Mucosa of rectum (tissue), 2 donors: ENCODE results near the gene CD82.
"Not testable (repeated sequence)": the region's sequence is repeated elsewhere in the genome, so short reads cannot be mapped to it uniquely, and the experiment has no call there.

Source experiments
- H3K27ac ChIP-seq, 2 donors: one replicate each; pipeline ENCODE4 v1.7.0; 2013; ENCODE audit warnings: inconsistent platforms in 2 of 2, low read depth in 2 of 2, low read length in 2 of 2
- H3K27me3 ChIP-seq, 2 donors: one replicate each; pipeline ENCODE4 v1.7.0; 2013; ENCODE audit warnings: low read length in 2 of 2; ENCODE audit not compliant: control insufficient read depth in 2 of 2, insufficient read depth in 2 of 2
- H3K36me3 ChIP-seq, 2 donors: one replicate each; pipeline ENCODE4 v1.7.0; 2013; ENCODE audit warnings: low read length in 2 of 2; ENCODE audit not compliant: control insufficient read depth in 2 of 2, insufficient read depth in 2 of 2
- H3K4me1 ChIP-seq, 2 donors: one replicate each; pipeline ENCODE4 v1.7.0; 2013; ENCODE audit warnings: low read length in 2 of 2, mild to moderate bottlenecking in 1 of 2; ENCODE audit not compliant: control insufficient read depth in 2 of 2, insufficient read depth in 2 of 2
- H3K4me3 ChIP-seq, 2 donors: one replicate each; pipeline ENCODE4 v1.7.0; 2013; ENCODE audit warnings: low read length in 2 of 2
- H3K9ac ChIP-seq, 2 donors: one replicate each; pipeline ENCODE4 v1.7.0; 2013; ENCODE audit warnings: low read length in 2 of 2, low read depth in 1 of 2, mild to moderate bottlenecking in 1 of 2
- H3K9me3 ChIP-seq, 2 donors: one replicate each; pipeline ENCODE4 v1.7.0; 2013; ENCODE audit warnings: low read length in 2 of 2; ENCODE audit not compliant: control insufficient read depth in 2 of 2
- donor health status: healthy.
- donor health status: Normal muscosa, but diverticular disease.

The CD82 gene

DNA sequence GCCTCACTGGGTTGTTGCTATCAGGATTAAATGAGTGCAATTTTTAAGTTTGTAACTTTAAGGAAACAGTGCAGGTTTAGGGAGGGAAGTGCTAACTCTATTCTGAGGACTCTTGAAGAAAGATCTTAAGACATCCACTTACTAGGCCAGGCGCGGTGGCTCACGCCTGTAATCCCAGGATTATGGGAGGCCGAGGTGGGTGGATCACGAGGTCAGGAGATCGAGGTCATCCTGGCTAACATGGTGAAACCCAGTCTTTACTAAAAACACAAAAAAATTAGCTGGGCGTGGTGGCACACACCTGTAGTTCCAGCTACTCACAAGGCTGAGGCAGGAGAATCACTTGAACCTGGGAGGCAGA lies 5.5 kb upstream of the CD82 start:
- H3K9me3 ChIP-seq, H3K36me3 ChIP-seq, H3K4me3 ChIP-seq, H3K27ac ChIP-seq, H3K27me3 ChIP-seq, H3K9ac ChIP-seq: not testable (repeated sequence)
- peaks cover 10 to 11% of the 10 kb centered on the region in 2 donors for H3K4me1 ChIP-seq

DNA sequence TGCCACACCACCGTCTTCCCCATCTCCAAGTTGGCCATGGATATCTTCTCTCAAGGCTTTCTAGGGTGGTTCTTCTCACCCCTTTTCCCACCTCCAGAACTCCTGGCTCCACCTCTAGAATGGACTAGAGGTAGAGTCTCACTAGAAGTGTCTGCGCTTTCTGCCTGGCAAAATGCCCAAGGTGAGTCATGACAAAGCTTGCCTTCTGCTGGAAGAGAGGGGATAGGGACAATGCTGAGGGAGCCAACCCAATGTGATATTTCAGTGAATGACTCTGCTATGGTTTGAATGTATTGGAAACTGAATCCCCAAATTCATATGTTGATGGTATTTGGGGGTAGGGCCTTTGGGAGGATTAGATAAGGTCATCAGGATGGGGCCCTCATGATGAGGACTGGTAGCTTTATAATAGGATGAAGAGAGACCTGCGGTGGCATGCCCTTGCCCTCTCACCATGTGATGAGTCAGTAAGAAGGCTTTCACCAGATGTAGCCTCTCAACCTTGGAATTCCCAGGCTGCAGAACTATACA lies 4.1 kb upstream of the CD82 start:
- H3K9me3 ChIP-seq: no peaks in the 10 kb centered on the region
- no peak overlapping the region for H3K9ac ChIP-seq
- H3K36me3 ChIP-seq: no peaks in the 10 kb centered on the region
- peaks cover 15 to 18% of the 10 kb centered on the region in 2 donors for H3K4me1 ChIP-seq
- no peak overlapping the region for H3K27ac ChIP-seq
- no peaks in the 10 kb centered on the region for H3K27me3 ChIP-seq
- no peak overlapping the region for H3K4me3 ChIP-seq

DNA sequence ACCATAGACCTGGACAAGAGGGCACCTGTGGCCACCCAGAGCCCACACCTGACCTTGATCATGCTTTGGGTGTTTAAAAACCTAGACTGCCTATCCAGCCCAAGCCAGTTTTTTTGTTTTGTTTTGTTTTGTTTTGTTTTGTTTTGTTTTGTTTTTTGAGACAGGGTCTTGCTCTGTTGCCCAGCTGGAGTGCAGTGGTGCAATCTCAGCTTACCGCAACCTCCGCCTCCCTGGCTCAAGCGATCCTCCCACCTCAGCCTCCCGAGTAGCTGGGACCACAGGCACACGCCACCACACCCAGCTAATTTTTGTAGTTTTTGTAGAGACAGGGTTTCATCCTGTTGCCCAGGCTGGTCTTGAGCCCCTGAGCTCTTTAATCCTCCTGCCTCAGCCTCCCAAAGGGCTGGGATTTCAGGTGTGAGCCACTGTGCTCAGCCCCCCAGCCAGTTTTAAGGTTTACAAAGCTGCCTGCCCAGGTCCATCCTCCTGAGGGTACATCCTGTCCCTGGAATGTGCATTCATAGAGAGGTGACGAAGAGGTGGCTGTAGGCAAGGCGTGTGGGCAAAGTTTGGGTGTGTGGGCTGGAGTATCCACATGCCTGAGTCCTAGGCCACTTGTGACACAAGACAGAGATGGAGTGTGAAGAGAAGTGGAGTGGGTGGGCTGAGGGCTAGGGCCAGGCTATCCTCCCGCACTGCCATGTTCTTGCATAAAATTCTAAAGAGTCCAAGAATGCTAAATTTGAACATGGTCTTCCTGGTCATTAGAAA lies 3.3 kb upstream of the CD82 start:
- H3K4me3 ChIP-seq: no peak overlapping the region

DNA sequence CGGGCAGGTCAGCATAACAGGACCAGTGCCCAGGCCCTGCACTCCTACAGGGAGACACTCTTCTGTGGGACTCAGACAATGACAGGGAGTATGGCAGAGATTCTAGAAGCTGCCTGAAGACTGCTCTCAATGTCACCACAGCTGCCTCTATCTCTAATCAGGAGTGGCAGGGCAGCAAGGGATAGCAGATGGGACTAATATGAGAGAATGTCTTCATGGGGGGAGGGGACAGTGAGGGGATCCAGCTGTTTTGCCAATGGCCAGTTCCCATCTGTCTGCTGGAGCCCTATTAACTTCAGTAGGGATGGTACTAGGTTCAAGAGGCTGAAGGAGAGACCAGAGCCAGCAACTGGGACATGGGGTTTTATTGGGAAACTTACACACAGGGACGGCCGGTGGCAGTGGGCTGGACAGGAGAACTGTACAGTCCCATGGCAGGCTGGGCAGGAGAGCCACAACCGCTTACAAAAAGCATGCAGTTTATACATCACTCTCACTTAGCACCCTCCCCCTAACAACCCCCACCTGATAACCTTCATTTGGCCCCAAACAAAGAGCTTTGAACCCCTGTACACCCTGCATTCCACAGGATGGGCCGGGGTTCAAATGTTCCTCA lies 2.5 kb upstream of the CD82 start:
- no peak overlapping the region for H3K27ac ChIP-seq
- no peaks in the 10 kb centered on the region for H3K9me3 ChIP-seq
- H3K4me3 ChIP-seq: no peak overlapping the region
- H3K4me1 ChIP-seq: peaks cover 18 to 26% of the 10 kb centered on the region in 2 donors
- H3K36me3 ChIP-seq: no peaks in the 10 kb centered on the region
- H3K9ac ChIP-seq: no peak overlapping the region
- H3K27me3 ChIP-seq: no peaks in the 10 kb centered on the region

More for the DNA sequence above, 3.3 kb upstream of the CD82 start:
- Histone ChIP-seq H3K27me3 (no peaks in the 10 kb centered on the region), H3K36me3 (no peaks in the 10 kb centered on the region), H3K9ac (no peak overlapping the region), H3K9me3 (no peaks in the 10 kb centered on the region), H3K27ac (no peak overlapping the region), H3K4me1 (peaks cover 18 to 23% of the 10 kb centered on the region in 2 donors)

DNA sequence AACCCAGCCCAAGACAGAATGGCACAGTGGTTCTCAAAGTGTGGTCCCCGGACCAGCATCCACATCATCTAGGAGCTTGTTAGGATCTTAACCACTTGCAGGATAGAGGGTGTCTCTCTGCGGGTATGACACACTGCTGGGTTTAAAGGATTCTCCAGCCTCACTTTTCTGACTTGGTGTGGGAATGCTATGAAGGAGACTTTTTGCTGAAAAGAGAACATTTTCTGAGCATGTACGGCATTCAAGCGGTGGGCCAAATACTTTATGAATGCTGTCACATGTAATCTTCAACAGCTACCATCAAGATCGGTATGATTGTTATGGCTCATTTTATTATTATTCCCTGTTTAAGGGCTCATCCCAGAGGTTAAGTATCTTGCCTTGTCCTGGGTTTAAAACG lies 1.8 kb upstream of the CD82 start:
- Histone ChIP-seq H3K27me3 (no peaks in the 10 kb centered on the region), H3K27ac (peak overlapping the region in 1 of 2 donors; percentile 94), H3K9me3 (no peaks in the 10 kb centered on the region), H3K4me3 (no peak overlapping the region), H3K4me1 (peaks cover 20 to 32% of the 10 kb centered on the region in 2 donors), H3K36me3 (no peaks in the 10 kb centered on the region), H3K9ac (no peak overlapping the region)

DNA sequence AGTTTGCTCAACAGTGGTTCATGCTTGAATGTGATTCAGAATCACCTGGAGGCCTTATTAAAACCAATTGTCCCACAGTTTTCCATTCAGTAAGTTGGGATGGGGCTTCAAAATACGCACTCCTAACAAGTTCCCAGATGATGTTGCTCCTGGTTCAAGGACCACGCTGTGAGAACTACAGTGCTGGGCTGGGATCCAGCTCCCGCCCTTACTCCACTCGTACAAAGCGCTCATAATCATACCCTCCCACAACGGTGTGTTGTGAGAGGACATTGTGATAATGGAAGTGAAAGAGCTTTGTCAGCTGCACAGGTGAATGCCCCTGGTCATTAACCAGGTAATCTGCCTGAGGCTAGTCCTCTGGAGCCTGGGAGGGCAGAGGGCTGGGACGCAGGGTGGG lies 1.3 kb upstream of the CD82 start:
- H3K9ac ChIP-seq: peak overlapping the region; percentile 79 to 85
- H3K9me3 ChIP-seq: no peaks in the 10 kb centered on the region
- no peaks in the 10 kb centered on the region for H3K36me3 ChIP-seq
- H3K4me1 ChIP-seq: peaks cover 23 to 36% of the 10 kb centered on the region in 2 donors
- H3K4me3 ChIP-seq: peak overlapping the region; percentile 64 to 73
- H3K27me3 ChIP-seq: no peaks in the 10 kb centered on the region
- H3K27ac ChIP-seq: peak overlapping the region; percentile 90 to 94

DNA sequence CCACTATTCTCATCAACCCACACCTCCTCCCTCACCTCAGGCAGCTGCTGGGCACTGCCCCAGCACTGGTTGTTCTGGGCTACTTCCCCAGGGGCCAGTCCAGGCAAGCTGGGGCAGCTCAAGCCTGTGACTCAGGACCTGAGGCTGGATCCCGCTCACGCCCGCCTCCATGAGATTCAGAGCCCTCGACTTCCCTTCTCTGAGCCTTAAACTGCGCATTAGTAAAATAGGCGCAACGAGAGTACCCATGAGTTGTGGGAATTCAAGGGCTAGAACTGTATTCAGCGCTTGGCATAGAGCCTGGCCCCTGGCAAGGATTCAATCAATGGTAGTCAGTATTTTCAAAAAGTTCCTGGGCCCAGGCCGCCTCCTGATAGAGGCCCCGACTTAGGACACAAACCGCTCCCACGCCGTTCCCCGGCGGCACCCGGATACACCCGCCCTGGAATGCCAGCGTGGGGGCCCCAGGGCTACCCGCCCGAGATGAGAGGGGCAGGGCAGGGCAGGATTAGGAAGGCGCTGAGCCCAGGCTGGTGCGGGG lies 723 bp upstream of the CD82 start:
- H3K27me3 ChIP-seq: no peaks in the 10 kb centered on the region
- no peaks in the 10 kb centered on the region for H3K36me3 ChIP-seq
- H3K4me1 ChIP-seq: peaks cover 23 to 41% of the 10 kb centered on the region in 2 donors
- peak overlapping the region; percentile 64 to 73 for H3K4me3 ChIP-seq
- H3K9ac ChIP-seq: peak overlapping the region; percentile 79 to 85
- no peaks in the 10 kb centered on the region for H3K9me3 ChIP-seq
- H3K27ac ChIP-seq: peak overlapping the region; percentile 90 to 94

- H3K36me3 ChIP-seq: no peaks in the 10 kb centered on the region
- peak overlapping the region; percentile 69 to 79 for H3K9ac ChIP-seq
- H3K27me3 ChIP-seq: no peaks in the 10 kb centered on the region
- H3K4me1 ChIP-seq: peaks cover 23 to 43% of the 10 kb centered on the region in 2 donors
- no peaks in the 10 kb centered on the region for H3K9me3 ChIP-seq
- peak overlapping the region in 1 of 2 donors; percentile 21 for H3K27ac ChIP-seq
- peak overlapping the region; percentile 67 to 74 for H3K4me3 ChIP-seq
Measured at GRCh38 chr11:44565953-44566949, 788 bp downstream of the CD82 start.

- H3K27me3 ChIP-seq: no peaks in the 10 kb centered on the region
- no peaks in the 10 kb centered on the region for H3K36me3 ChIP-seq
- H3K9me3 ChIP-seq: no peaks in the 10 kb centered on the region
- peak overlapping the region in 1 of 2 donors; percentile 74 for H3K4me3 ChIP-seq
- H3K9ac ChIP-seq: no peak overlapping the region
- peaks cover 23 to 43% of the 10 kb centered on the region in 2 donors for H3K4me1 ChIP-seq
- H3K27ac ChIP-seq: no peak overlapping the region
Measured at GRCh38 chr11:44566952-44567875, 1.8 kb downstream of the CD82 start.
